ENCODE measurements around the gene ATP8A2. TPM values are rescaled to one million over a fixed set of nuclear protein-coding genes. Genes with fewer than 3 reads are reported as not detected.

Gene ATP8A2
- polyA plus RNA-seq, 1 donor from 2014 or later = 11.9 TPM

DNA sequence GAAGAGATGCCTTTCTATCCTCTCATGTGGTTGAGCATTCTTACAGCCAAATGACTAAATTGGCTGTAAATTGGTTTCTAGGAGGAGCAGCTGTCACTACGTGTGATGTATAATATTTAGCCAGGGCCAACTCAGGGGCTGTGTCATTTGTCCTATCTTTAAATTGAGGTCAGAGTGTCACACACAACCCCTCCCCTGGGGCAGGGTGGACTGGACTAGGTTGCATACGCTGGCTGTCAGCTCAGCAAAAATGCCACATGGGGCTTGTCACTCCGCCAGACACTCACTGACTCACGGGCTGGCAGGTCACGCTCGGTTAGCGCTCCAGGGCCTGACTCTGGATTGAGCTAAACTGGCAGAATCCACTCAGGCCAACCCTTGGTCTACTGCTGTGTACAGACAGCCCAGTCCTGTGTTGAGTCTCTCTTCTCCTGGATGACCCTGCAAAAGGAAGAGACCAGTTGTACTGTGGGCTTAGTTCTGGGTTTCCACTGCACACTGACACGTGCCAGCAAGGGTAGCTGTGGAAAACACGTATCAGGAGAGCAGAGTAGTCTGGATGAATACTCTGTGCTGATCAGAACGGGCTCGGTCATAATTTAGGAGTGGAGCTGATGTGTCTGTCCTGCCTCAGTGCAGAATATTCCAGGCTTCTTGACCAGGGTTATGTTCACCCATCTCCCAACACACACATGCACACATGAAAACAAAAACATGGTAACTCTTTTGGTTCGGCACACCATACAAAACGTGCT lies 650.9 kb downstream of the ATP8A2 start:
- no peaks in the 10 kb centered on the region for H3K9me3 ChIP-seq (ENCODE audit: low read length)
- no peak overlapping the region for H3K27ac ChIP-seq (ENCODE audit: low read length)
- H3K27me3 ChIP-seq (ENCODE audit: insufficient read depth, low read depth, low read length) = no peaks in the 10 kb centered on the region
- no peak overlapping the region for H2AFZ ChIP-seq (ENCODE audit: low read depth, low read length)
- H3K79me2 ChIP-seq (replicated peaks; ENCODE audit: insufficient read depth, low read length) = no peaks in the 10 kb centered on the region
- peak overlapping the region; percentile 36 for H3K4me3 ChIP-seq (ENCODE audit: low read length)
- TF ChIP-seq MXI1 (conservative IDR thresholded peaks at IDR 0.05; ENCODE audit: poor library complexity, severe bottlenecking) = peak; percentile 39
- TF ChIP-seq EP300 (conservative IDR thresholded peaks at IDR 0.05; ENCODE audit: poor library complexity, severe bottlenecking) = peak; percentile 66
- TF ChIP-seq, protein P1, sequence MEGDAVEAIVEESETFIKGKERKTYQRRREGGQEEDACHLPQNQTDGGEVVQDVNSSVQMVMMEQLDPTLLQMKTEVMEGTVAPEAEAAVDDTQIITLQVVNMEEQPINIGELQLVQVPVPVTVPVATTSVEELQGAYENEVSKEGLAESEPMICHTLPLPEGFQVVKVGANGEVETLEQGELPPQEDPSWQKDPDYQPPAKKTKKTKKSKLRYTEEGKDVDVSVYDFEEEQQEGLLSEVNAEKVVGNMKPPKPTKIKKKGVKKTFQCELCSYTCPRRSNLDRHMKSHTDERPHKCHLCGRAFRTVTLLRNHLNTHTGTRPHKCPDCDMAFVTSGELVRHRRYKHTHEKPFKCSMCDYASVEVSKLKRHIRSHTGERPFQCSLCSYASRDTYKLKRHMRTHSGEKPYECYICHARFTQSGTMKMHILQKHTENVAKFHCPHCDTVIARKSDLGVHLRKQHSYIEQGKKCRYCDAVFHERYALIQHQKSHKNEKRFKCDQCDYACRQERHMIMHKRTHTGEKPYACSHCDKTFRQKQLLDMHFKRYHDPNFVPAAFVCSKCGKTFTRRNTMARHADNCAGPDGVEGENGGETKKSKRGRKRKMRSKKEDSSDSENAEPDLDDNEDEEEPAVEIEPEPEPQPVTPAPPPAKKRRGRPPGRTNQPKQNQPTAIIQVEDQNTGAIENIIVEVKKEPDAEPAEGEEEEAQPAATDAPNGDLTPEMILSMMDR (IDR thresholded peaks at IDR 0.05; ENCODE audit: poor library complexity, severe bottlenecking) = no peak
- H4K20me1 ChIP-seq (ENCODE audit: insufficient read depth) = no peaks in the 10 kb centered on the region
- no peaks in the 10 kb centered on the region for H3F3A ChIP-seq (ENCODE audit: insufficient read depth, low read length, poor library complexity, severe bottlenecking)
- no peak overlapping the region for H3K9ac ChIP-seq (ENCODE audit: low read length)
- H3K4me2 ChIP-seq (ENCODE audit: low read length) = peak overlapping the region; percentile 48
- H3K36me3 ChIP-seq (ENCODE audit: insufficient read depth, low read length) = no peaks in the 10 kb centered on the region
- H3K9me2 ChIP-seq (ENCODE audit: insufficient read depth, low read length) = no peaks in the 10 kb centered on the region

DNA sequence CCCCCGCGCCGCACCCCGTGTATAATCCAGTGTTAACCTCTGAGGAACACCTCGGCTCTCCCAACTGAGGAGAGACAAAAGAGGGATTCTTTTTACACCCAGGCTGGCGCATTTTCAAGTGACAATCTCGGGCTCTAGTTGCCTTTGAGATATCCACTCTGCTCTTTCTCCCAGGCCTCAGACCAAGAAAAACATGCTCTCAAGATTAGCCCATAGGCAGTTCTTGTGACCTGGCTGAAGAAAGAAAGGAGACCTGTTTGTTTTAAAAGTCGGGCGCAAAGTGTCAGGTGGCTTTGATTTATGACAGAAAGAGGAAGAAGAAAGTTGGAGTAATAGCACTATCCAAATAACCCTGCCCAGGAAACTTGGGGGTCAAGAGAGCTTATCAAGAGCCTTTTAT lies 652.8 kb downstream of the ATP8A2 start:
- Histone ChIP-seq H3K9me3 (ENCODE audit: low read length) (no peaks in the 10 kb centered on the region), H3K9me2 (ENCODE audit: insufficient read depth, low read length) (no peaks in the 10 kb centered on the region), H3K9ac (ENCODE audit: low read length) (no peak overlapping the region), H3K27me3 (ENCODE audit: insufficient read depth, low read depth, low read length) (no peaks in the 10 kb centered on the region), H2AFZ (ENCODE audit: low read depth, low read length) (no peak overlapping the region), H3K27ac (ENCODE audit: low read length) (no peak overlapping the region), H3F3A (ENCODE audit: insufficient read depth, low read length, poor library complexity, severe bottlenecking) (no peaks in the 10 kb centered on the region), H3K79me2 (replicated peaks; ENCODE audit: insufficient read depth, low read length) (no peaks in the 10 kb centered on the region), H3K4me2 (ENCODE audit: low read length) (no peak overlapping the region), H3K4me3 (ENCODE audit: low read length) (no peak overlapping the region), H3K36me3 (ENCODE audit: insufficient read depth, low read length) (no peaks in the 10 kb centered on the region), H4K20me1 (ENCODE audit: insufficient read depth) (no peaks in the 10 kb centered on the region)
- TF ChIP-seq, protein P2, sequence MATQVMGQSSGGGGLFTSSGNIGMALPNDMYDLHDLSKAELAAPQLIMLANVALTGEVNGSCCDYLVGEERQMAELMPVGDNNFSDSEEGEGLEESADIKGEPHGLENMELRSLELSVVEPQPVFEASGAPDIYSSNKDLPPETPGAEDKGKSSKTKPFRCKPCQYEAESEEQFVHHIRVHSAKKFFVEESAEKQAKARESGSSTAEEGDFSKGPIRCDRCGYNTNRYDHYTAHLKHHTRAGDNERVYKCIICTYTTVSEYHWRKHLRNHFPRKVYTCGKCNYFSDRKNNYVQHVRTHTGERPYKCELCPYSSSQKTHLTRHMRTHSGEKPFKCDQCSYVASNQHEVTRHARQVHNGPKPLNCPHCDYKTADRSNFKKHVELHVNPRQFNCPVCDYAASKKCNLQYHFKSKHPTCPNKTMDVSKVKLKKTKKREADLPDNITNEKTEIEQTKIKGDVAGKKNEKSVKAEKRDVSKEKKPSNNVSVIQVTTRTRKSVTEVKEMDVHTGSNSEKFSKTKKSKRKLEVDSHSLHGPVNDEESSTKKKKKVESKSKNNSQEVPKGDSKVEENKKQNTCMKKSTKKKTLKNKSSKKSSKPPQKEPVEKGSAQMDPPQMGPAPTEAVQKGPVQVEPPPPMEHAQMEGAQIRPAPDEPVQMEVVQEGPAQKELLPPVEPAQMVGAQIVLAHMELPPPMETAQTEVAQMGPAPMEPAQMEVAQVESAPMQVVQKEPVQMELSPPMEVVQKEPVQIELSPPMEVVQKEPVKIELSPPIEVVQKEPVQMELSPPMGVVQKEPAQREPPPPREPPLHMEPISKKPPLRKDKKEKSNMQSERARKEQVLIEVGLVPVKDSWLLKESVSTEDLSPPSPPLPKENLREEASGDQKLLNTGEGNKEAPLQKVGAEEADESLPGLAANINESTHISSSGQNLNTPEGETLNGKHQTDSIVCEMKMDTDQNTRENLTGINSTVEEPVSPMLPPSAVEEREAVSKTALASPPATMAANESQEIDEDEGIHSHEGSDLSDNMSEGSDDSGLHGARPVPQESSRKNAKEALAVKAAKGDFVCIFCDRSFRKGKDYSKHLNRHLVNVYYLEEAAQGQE (IDR thresholded peaks at IDR 0.05; ENCODE audit: borderline replicate concordance) = no peak
- TF ChIP-seq POLR2AphosphoS5 (IDR thresholded peaks at IDR 0.05) (no peak), TAF1 (IDR thresholded peaks at IDR 0.05; ENCODE audit: low read depth) (no peak), RAD21 (conservative IDR thresholded peaks at IDR 0.05) (no peak), EZH2 (IDR thresholded peaks at IDR 0.05; ENCODE audit: borderline replicate concordance, insufficient read depth, low read length, poor library complexity, severe bottlenecking) (no peak), MXI1 (conservative IDR thresholded peaks at IDR 0.05; ENCODE audit: poor library complexity, severe bottlenecking) (no peak), EP300 (conservative IDR thresholded peaks at IDR 0.05; ENCODE audit: poor library complexity, severe bottlenecking) (no peak), SMC3 (conservative IDR thresholded peaks at IDR 0.05; ENCODE audit: poor library complexity) (no peak)
- TF ChIP-seq, protein P1 (IDR thresholded peaks at IDR 0.05; ENCODE audit: poor library complexity, severe bottlenecking) = no peak
